NK-92 (cell line): Measurements from ENCODE around the gene GBP1.
"Not testable (repeated sequence)": the region's sequence is repeated elsewhere in the genome, so short reads cannot be mapped to it uniquely, and the experiment has no call there.

ENCODE experiments used
- DNase-seq: peaks from one replicate; lab custom pipeline; 2025; ENCODE audit not compliant: unreplicated experiment; lab: John Stamatoyannopoulos, UW

GBP1 gene

GRCh38 chr1:89051955-89052312 is 13.1 kb downstream of the GBP1 start:
- no peak for DNase-seq

- DNase-seq: no peak
Measured at GRCh38 chr1:89051300-89051954, 13.6 kb downstream of the GBP1 start.

- no peak for DNase-seq
Measured at GRCh38 chr1:89050649-89051033, 14.4 kb downstream of the GBP1 start.

- DNase-seq: not testable (repeated sequence)
Measured at GRCh38 chr1:89049901-89050648, 14.9 kb downstream of the GBP1 start.

- not testable (repeated sequence) for DNase-seq
Measured at GRCh38 chr1:89049187-89049586, 15.8 kb downstream of the GBP1 start.

GRCh38 chr1:89047734-89048133 is 17.3 kb downstream of the GBP1 start:
- no peak for DNase-seq

GRCh38 chr1:89046318-89047183 is 18.5 kb downstream of the GBP1 start:
- DNase-seq: not testable (repeated sequence)

- DNase-seq: no peak
Measured at GRCh38 chr1:89044970-89045721, 19.9 kb downstream of the GBP1 start.

GRCh38 chr1:89043940-89044339 is 21.1 kb downstream of the GBP1 start:
- DNase-seq: no peak

- no peak for DNase-seq
Measured at GRCh38 chr1:89042491-89042890, 22.5 kb downstream of the GBP1 start.

- no peak for DNase-seq
Measured at GRCh38 chr1:89041721-89042120, 23.3 kb downstream of the GBP1 start.

- no peak for DNase-seq
Measured at GRCh38 chr1:89041119-89041641, 23.8 kb downstream of the GBP1 start.

- no peak for DNase-seq
Measured at GRCh38 chr1:89040315-89040626, 24.7 kb downstream of the GBP1 start.

GRCh38 chr1:89037186-89037585 is 27.8 kb downstream of the GBP1 start:
- DNase-seq: no peak

- no peak for DNase-seq
Measured at GRCh38 chr1:89035080-89035479, 29.9 kb downstream of the GBP1 start.

- DNase-seq: not testable (repeated sequence)
Measured at GRCh38 chr1:89034004-89034403, 31.0 kb downstream of the GBP1 start.

- not testable (repeated sequence) for DNase-seq
Measured at GRCh38 chr1:89029051-89029450, 36.0 kb downstream of the GBP1 start.

GRCh38 chr1:89025928-89026327 is 39.1 kb downstream of the GBP1 start:
- DNase-seq: no peak

- no peak for DNase-seq
Measured at GRCh38 chr1:89023026-89023425, 42.0 kb downstream of the GBP1 start.

- no peak for DNase-seq
Measured at GRCh38 chr1:89022167-89022959, 42.6 kb downstream of the GBP1 start, which contains the start of gene GBP3. TSS of gene GBP3 (minus strand) at chr1:89022866. CDS start at chr1:89020721, 2,145 bp downstream.
